Naive thymus-derived CD8-positive, alpha-beta T cell (primary cell): Measurements from ENCODE around the gene AP1G2. TPM values are rescaled to one million over a fixed set of nuclear protein-coding genes. Genes with fewer than 3 reads are reported as not detected.
"Not testable (repeated sequence)": the region's sequence is repeated elsewhere in the genome, so short reads cannot be mapped to it uniquely, and the experiment has no call there.

Experiments used
- ATAC-seq, 2 donors: fragments of 150-1000 bp; cut with Tn5 transposase in 1 of 2; sonication (Bioruptor Pico), chemical (Tn5 transposase) in 1 of 2; 1 replicate in 1 of 2; 2 replicates in 1 of 2; pipeline ENCODE4 v1.10.0; 2021; ENCODE audit warnings: mild to moderate bottlenecking in 2 of 2, moderate library complexity in 2 of 2
- POLR2A ChIA-PET: fragments of 350-600 bp; sonication (Branson Sonifier 250); formaldehyde crosslinking; loops from one replicate; lab custom pipeline; 2021; ENCODE audit warnings: antibody characterized with exemption; lab: Charles Lee
- DNase-seq, 10 donors: peaks; one replicate each; pipeline versions ENCODE4 v3.0.0 to v3.0.0-alpha.2; 2020 to 2022
- H3K27ac Mint-ChIP-seq, 10 donors: one replicate each; pipeline ENCODE4 v1.8.0; 2020 to 2022; ENCODE audit warnings: mild to moderate bottlenecking in 10 of 10, mixed read lengths in 10 of 10, moderate library complexity in 4 of 10, inconsistent platforms in 1 of 10
- H3K27me3 Mint-ChIP-seq, 5 donors: one replicate each; pipeline ENCODE4 v1.8.0; 2021 to 2022; ENCODE audit warnings: mixed read lengths in 5 of 5
- H3K36me3 Mint-ChIP-seq, 3 donors: one replicate each; pipeline ENCODE4 v1.8.0; 2020 to 2022; ENCODE audit warnings: mixed read lengths in 3 of 3, mild to moderate bottlenecking in 2 of 3, inconsistent platforms in 1 of 3
- H3K4me1 Mint-ChIP-seq, 4 donors: one replicate each; pipeline ENCODE4 v1.8.0; 2021 to 2022; ENCODE audit warnings: mixed read lengths in 4 of 4
- H3K4me3 Mint-ChIP-seq, 10 donors: one replicate each; pipeline ENCODE4 v1.8.0; 2020 to 2022; ENCODE audit warnings: mild to moderate bottlenecking in 10 of 10, mixed read lengths in 10 of 10, moderate library complexity in 6 of 10, inconsistent platforms in 1 of 10
- H3K9me3 Mint-ChIP-seq, 9 donors: one replicate each; pipeline ENCODE4 v1.8.0; 2020 to 2022; ENCODE audit warnings: mixed read lengths in 9 of 9, mild to moderate bottlenecking in 3 of 9, inconsistent platforms in 1 of 9, moderate library complexity in 1 of 9
- polyA plus RNA-seq, 3 donors: library from polyadenylated mRNA; unstranded; fragments of 300-500 nt; fragmentation: Illumina TruSeq; gene quantifications; one replicate each; pipeline ENCODE4 v1.2.3, GENCODE V29; 2021
- total RNA-seq, 8 experiments: library from RNA in 2 of 8; stranded (reverse) in 2 of 8; gene quantifications; one replicate each; pipeline ENCODE4 v1.2.3 and lab custom pipeline; 2021 to 2026

AP1G2 gene
- total and polyA plus RNA-seq, 5 experiments from 2014 or later = 67.8 to 529 (median 91.4) TPM

DNA sequence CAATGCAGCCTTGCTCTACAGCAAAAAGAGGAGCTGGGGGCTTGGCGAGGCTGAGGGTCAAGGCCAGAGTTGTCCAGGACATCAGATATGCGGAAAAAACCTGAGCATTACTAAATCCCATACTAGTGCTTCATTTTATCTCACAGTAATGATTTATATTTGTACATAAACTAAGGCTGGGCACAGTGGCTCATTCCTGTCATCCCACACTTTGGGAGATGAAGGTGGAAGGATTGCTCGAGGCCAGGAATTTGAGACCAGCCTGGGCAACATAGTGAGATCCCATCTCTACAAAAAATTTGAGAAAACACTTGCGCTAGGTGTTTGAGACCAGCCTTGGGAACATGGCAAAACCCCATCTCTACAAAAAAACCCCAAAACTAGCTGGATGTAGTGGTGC lies 22.6 kb upstream of the AP1G2 start:
- Mint-ChIP-seq H3K27ac (peak overlapping the region in 1 of 10 donors; percentile 71), H3K9me3 (no peaks in the 10 kb centered on the region), H3K36me3 (peaks cover 0 to 5% (median 0%) of the 10 kb centered on the region in 3 donors), H3K4me1 (peaks cover 0 to 11% (median 10%) of the 10 kb centered on the region in 4 donors), H3K27me3 (peaks cover 3 to 19% (median 11%) of the 10 kb centered on the region in 5 donors), H3K4me3 (no peak overlapping the region)
- ATAC-seq = no peak
- POLR2A ChIA-PET = interaction anchor here (0.6 to 2.2 kb wide), 2 partner anchors 12 to 21 kb away, joined by 4 to 9 read pairs; partner anchors contain the start of gene JPH4
- DNase-seq = no peak

DNA sequence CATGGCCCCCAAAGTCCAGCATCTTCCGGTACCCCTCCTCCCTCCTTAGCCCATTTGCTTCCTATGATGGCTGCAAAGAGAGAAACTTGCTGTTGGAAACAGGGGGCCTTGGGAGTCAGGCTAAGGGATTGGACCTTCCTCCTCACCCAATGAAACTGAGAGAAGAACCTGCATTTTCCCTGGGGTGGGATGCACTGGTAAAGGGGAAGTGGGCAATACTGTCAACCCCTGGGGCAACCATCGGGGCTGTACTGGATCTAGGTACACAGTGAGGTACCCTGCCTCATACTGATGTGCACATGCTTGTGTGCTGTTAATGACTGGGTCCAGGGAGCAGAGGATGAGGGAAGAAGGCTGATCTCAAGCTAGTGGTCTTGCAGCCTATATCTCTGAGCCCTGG lies 22.0 kb upstream of the AP1G2 start:
- Mint-ChIP-seq H3K27ac (no peak overlapping the region), H3K9me3 (no peaks in the 10 kb centered on the region), H3K4me1 (peaks cover 0 to 11% (median 10%) of the 10 kb centered on the region in 4 donors), H3K36me3 (peaks cover 0 to 5% (median 0%) of the 10 kb centered on the region in 3 donors), H3K27me3 (peaks cover 3 to 19% (median 11%) of the 10 kb centered on the region in 5 donors), H3K4me3 (no peak overlapping the region)
- DNase-seq (no peak), ATAC-seq (no peak)
- POLR2A ChIA-PET = interaction anchor here (0.6 to 2.2 kb wide), 4 partner anchors 11 to 341 kb away, joined by 3 to 9 read pairs (median 4); partner anchors contain the start of gene JPH4

DNA sequence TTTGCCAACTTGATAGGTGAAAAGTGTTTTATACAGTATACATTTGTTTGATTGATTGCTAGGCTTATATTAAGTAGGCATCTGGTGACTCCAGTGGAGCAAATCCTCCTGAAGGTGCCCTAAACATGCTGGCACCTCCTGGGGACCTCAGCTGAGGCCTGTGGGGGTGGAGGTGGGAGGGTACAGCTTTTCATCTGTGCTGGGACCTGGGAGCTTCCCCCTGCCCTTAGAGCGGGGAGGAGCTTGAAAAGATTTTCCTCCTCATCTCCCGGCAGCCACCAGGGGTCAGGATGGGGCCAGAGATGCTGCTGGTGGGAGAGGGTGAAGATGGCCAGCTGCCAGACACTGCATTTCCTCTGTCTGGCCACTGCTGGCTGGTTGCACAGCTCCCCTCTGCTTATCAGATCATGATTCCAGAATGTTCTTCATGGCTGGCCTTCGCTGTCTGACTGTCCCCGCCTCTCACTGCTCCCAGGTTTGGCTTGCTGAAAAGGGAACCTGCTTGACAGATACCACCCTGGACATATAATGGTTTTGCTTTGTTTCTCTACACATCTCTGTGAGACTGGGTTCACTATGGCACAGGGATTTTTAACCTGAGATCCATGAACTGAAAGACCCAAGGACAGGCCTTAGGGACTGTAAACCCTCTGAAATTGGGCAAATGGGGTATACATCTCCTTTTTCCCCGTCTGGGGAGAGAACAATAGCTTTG lies 21.4 kb upstream of the AP1G2 start:
- peaks cover 0 to 5% (median 0%) of the 10 kb centered on the region in 3 donors for H3K36me3 Mint-ChIP-seq
- peaks cover 0 to 11% (median 10%) of the 10 kb centered on the region in 4 donors for H3K4me1 Mint-ChIP-seq
- DNase-seq (peak; percentile 71 to 91 (median 81)), ATAC-seq (peak; percentile 96 to 97)
- POLR2A ChIA-PET = interaction anchor here (0.7 to 2.2 kb wide), 4 partner anchors 22 to 344 kb away, joined by 3 to 9 read pairs (median 3); no protein-coding TSS in a partner anchor
- peak overlapping the region in 3 of 10 donors; percentile 12 to 39 (median 31) for H3K4me3 Mint-ChIP-seq
- H3K27ac Mint-ChIP-seq = peak overlapping the region in 3 of 10 donors; percentile 27 to 49 (median 40)
- H3K9me3 Mint-ChIP-seq = no peaks in the 10 kb centered on the region
- peaks cover 4 to 23% (median 11%) of the 10 kb centered on the region in 5 donors for H3K27me3 Mint-ChIP-seq

DNA sequence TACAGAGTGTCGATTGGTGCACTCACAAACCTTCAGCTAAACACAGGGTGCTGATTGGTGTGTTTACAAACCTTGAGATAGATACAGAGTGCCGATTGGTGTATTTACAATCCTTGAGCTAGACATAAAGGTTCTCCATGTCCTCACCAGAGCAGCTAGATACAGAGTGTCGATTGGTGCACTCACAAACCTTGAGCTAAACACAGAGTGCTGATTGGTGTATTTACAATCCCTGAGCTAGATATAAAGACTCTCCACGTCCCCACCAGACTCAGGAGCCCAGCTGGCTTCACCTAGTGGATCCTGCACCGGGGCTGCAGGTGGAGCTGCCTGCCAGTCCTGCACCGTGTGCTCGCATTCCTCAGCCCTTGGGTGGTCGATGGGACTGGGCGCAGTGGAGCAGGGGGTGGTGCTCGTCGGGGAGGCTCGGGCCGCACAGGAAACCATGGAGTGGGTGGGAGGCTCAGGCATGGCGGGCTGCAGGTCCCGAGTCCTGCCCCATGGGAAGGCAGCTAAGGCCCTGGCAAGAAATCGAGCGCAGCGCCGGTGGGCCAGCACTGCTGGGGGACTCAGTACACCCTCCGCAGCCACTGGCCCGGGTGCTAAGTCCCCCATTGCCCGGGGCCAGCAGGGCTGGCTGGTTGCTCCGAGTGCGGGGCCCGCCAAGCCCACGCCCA lies 17.1 kb upstream of the AP1G2 start:
- DNase-seq, H3K9me3 Mint-ChIP-seq, H3K36me3 Mint-ChIP-seq, H3K4me3 Mint-ChIP-seq, ATAC-seq, H3K27ac Mint-ChIP-seq, POLR2A ChIA-PET: not testable (repeated sequence)
- peaks cover 7 to 48% (median 27%) of the 10 kb centered on the region in 5 donors for H3K27me3 Mint-ChIP-seq
- H3K4me1 Mint-ChIP-seq = peaks cover under 1 to 11% (median 10%) of the 10 kb centered on the region in 4 donors

DNA sequence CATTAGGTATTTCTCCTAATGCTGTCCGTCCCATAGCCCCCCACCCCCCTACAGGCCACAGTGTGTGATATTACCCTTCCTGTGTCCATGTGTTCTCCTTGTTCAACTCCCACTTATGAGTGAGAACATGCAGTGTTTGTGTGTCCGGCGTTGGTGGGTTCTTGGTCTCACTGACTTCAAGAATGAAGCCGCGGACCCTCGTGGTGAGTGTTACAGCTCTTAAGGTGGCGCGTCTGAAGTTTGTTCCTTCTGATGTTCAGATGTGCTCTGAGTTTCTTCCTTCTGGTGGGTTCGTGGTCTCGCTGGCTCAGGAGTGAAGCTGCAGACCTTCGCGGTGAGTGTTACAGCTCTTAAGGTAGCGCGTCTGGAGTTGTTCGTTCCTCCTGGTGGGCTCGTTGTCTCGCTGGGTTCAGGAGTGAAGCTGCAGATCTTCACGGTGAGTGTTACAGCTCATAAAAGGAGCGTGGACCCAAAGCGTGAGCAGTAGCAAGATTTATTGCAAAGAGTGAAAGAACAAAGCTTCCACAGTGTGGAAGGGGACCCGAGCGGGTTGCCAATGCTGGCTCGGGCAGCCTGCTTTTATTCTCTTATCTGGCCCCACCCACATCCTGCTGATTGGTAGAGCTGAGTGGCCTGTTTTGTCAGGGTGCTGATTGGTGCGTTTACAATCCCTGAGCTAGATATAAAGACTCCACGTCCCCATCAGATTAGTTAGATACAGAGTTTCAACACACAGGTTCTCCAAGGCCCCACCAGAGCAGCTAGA lies 16.4 kb upstream of the AP1G2 start:
- H3K4me3 Mint-ChIP-seq, H3K27ac Mint-ChIP-seq, H3K36me3 Mint-ChIP-seq, H3K9me3 Mint-ChIP-seq, DNase-seq, H3K4me1 Mint-ChIP-seq, ATAC-seq, POLR2A ChIA-PET: not testable (repeated sequence)
- H3K27me3 Mint-ChIP-seq = peaks cover 7 to 53% (median 31%) of the 10 kb centered on the region in 5 donors

DNA sequence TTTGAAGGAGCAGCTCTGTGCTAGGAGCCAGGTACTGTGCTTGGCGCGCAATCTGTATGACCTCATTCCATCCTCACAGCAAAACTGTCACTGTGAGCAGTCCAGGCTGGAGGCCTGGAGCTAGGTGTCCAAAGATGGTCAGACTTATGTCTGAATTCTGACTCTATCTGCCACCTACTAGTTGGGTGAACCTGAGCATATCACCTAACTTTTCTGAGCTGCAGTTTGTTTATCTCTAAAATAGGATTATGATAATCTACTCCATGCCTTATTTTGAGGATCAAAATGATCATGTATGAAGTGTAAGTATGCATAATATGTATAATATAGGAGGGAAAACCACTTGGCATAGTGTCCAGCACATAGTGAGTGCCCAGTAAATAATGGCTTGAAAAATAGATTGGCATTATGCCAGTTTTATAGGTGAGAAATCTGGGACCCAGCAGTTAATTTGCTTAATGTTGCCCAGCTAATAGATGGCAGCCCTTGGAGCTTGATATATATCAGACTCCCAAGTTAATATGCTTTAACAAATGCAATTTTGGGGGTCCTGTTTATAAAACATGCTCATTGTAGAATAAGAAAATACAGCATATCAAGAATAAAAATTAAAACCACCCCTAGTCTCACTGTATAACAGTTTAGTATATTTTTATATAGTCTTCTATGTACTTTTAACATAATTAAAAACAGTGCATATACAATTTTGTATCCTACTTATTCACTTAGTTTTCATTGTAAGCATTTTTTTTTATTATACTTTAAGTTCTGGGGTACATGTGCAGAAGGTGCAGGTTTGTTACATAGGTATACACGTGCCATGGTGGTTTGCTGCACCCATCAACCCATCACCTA lies 15.5 kb upstream of the AP1G2 start:
- ATAC-seq = no peak
- Mint-ChIP-seq H3K27me3 (peaks cover 8 to 54% (median 34%) of the 10 kb centered on the region in 5 donors), H3K36me3 (peaks cover 0 to 5% (median 0%) of the 10 kb centered on the region in 3 donors), H3K9me3 (no peaks in the 10 kb centered on the region), H3K4me1 (peaks cover 3 to 11% (median 6%) of the 10 kb centered on the region in 4 donors), H3K4me3 (no peak overlapping the region), H3K27ac (peak overlapping the region in 1 of 10 donors; percentile 3)
- no peak for DNase-seq
- POLR2A ChIA-PET = no interaction called here

DNA sequence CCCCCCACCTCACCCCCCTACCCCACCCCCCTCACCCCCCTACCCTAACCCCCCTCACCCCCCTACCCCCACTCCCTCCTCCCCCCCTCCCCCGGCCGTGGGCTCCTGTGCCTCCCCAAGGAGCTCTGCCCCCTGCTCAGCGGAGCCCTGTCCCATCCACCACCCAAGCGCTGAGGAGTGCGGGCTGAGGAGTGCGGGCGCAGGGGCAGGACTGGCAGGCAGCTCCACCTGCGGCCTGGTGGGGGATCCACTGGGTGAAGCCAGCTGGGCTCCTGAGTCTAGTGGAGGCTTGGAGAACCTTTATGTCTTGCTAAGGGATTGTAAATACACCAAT lies 13.3 kb upstream of the AP1G2 start:
- H3K27me3 Mint-ChIP-seq = peaks cover 14 to 65% (median 38%) of the 10 kb centered on the region in 5 donors
- H3K9me3 Mint-ChIP-seq = no peaks in the 10 kb centered on the region
- H3K4me1 Mint-ChIP-seq = peaks cover 13 to 32% (median 16%) of the 10 kb centered on the region in 4 donors
- peak overlapping the region in 1 of 10 donors; percentile 34 for H3K27ac Mint-ChIP-seq
- no peak overlapping the region for H3K4me3 Mint-ChIP-seq
- ATAC-seq (no peak), DNase-seq (no peak)
- H3K36me3 Mint-ChIP-seq = peaks cover 0 to 3% (median 0%) of the 10 kb centered on the region in 3 donors
- POLR2A ChIA-PET = interaction anchor here (1.5 kb wide), 1 partner anchor 14 kb away, joined by 4 read pairs; the partner anchor contains the start of gene AP1G2

DNA sequence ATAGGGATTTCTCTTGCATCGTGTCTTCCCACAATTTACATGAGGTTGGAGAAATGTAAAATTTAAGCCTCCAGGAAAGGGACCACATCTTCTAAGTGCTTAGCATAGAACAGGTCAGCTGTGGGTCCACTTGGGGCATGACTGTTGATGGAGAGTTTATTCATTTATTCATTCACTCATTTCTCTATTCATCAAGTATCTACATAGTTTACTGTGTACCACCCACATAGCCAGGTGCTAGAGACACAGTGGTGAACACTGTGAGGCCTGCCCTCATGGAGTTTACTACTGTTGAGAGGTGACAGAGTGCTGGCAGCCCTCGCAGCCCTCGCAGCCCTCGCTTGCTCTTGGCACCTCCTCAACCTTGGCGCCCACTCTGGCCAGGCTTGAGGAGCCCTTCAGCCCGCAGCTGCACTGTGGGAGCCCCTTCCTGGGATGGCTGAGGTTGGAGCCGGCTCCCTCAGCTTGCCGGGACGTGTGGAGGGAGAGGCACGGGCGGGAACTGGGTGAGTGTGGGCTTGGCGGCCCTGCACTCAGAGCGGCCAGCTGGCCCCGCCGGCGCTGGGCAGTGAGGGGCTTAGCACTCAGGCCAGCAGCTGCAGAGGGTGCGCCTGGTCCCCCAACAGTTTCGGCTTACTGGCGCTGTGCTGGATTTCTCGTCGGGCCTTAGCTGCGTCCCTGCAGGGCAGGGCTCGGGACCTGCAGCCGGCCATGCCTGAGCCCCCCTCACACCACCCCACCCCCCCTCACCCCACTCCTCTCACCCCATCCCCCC lies 12.7 kb upstream of the AP1G2 start:
- Mint-ChIP-seq H3K9me3 (no peaks in the 10 kb centered on the region), H3K36me3 (no peaks in the 10 kb centered on the region), H3K4me1 (peaks cover 13 to 32% (median 16%) of the 10 kb centered on the region in 4 donors), H3K27me3 (peaks cover 14 to 71% (median 36%) of the 10 kb centered on the region in 5 donors), H3K27ac (no peak overlapping the region), H3K4me3 (no peak overlapping the region)
- POLR2A ChIA-PET = interaction anchor here (1.5 kb wide), 1 partner anchor 13 kb away, joined by 4 read pairs; the partner anchor contains the start of gene AP1G2
- ATAC-seq (no peak), DNase-seq (no peak)

DNA sequence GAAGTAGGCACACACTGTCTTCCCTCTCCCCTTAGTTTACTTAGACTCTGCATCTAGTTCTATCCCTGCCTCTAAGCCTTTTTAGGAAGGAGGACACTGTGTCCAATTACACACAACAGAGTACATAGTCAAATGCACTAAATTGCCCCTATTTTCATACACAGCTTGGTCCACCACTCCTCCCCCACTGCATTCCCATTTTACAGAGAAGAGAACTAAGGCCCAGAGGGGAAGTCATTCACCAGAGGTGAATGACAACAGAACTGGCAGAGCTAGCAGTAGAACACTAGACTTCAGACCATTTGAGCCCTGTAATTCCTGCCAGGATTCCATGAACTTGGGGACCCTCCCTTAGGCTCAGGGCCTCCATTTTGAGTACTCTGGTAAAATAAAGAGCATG lies 12.1 kb upstream of the AP1G2 start:
- Mint-ChIP-seq H3K27me3 (peaks cover 19 to 77% (median 41%) of the 10 kb centered on the region in 5 donors), H3K9me3 (no peaks in the 10 kb centered on the region), H3K27ac (no peak overlapping the region), H3K4me3 (no peak overlapping the region), H3K36me3 (no peaks in the 10 kb centered on the region), H3K4me1 (peaks cover 13 to 32% (median 18%) of the 10 kb centered on the region in 4 donors)
- POLR2A ChIA-PET = no interaction called here
- DNase-seq (no peak), ATAC-seq (no peak)

DNA sequence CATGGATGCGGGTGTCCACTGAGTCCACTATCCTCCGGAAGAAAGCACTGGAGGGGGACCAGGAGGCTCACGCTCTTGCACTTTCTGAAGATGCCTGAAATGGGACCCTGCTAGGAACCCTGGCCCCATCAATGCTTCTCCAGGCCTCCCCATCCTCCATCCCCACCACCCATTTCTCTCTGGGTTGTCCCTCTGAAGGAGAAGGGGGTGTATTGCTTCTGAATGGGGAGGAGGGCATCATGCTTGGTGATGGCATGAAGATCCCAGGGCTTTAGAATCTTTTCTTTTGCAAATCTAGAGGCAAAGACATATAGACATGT lies 11.7 kb upstream of the AP1G2 start:
- Mint-ChIP-seq H3K9me3 (no peaks in the 10 kb centered on the region), H3K36me3 (no peaks in the 10 kb centered on the region), H3K27me3 (peaks cover 20 to 80% (median 44%) of the 10 kb centered on the region in 5 donors), H3K27ac (peak overlapping the region in 1 of 10 donors; percentile 80), H3K4me3 (peak overlapping the region in 1 of 10 donors; percentile 79), H3K4me1 (peaks cover 13 to 32% (median 18%) of the 10 kb centered on the region in 4 donors)
- DNase-seq = no peak
- no peak for ATAC-seq
- POLR2A ChIA-PET = interaction anchor here (0.6 kb wide), 1 partner anchor 287 kb away, joined by 5 read pairs; no protein-coding TSS in a partner anchor
